ENCODE results near the gene CMTM5.
"Not testable (repeated sequence)": the region's sequence is repeated elsewhere in the genome, so short reads cannot be mapped to it uniquely, and the experiment has no call there.

CMTM5 gene

DNA sequence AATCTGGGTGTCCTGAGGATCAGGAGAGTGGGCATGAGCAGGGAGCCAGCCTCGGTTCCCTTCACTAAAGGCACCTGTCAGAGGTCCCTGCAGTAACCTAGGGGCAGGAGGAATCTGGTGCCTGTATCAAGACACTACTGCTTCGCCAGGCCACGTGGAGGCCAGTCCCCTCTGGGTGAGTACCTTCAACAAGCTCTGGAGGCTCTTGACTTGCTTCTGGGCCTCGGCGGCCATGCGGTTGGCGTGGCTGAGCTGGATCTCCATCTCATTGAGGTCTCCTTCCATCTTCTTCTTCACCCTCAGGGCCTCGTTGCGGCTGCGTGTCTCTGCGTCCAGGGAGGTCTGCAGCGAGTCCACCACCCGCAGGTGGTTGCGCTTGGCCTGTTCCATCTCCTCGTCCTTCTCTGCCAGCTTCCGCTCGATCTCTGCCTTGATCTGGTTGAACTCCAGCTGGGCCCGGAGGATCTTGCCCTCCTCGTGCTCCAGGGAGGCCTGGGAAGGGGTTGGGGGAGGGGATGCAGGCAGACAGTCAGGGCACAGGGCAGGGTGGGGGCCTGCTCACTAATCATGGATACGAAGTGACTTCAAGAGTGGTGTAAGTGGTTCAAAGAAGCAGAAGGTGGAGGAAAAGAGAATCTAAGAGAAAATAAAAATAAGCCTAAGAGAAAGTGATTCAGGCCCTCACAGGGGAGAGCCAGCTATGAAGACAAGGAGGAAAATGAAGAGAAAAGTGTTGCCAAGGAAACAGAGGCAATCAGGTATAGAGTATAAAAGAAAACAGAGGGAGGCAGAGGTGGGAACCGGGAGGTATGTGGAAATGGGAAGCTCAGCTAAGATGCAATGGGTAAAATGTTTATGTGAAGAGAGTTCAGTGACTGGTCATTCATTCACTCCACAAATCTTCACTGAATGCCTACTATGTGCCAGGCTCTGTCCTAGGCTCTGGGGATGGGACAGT lies 39.3 kb downstream of the CMTM5 start:
- DNase-seq: no peak

GRCh38 chr14:23416801-23417200 lies 40.0 kb downstream of the CMTM5 start:
- no peak for DNase-seq

- not testable (repeated sequence) for DNase-seq
Measured at GRCh38 chr14:23417269-23417668, 40.4 kb downstream of the CMTM5 start.

DNA sequence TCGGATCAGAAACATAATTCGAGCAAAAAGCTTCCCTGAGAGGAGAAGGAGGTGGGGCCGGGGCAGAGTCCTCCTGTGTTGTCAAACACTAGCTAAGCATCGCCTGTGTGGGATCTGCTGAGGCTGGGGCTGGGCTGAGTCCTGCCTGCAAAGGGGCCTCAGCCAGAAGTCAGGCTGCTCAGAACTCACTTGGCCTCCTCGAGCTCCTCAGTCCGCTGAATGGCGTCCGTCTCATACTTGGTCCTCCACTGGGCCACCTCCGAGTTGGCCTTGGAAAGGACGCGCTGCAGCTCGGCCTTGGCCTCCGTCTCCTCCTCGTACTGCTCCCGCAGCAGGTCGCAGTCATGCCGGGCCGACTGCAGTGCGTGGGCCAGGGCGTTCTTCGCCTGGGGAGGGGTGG lies 41.2 kb downstream of the CMTM5 start:
- DNase-seq: no peak

DNA sequence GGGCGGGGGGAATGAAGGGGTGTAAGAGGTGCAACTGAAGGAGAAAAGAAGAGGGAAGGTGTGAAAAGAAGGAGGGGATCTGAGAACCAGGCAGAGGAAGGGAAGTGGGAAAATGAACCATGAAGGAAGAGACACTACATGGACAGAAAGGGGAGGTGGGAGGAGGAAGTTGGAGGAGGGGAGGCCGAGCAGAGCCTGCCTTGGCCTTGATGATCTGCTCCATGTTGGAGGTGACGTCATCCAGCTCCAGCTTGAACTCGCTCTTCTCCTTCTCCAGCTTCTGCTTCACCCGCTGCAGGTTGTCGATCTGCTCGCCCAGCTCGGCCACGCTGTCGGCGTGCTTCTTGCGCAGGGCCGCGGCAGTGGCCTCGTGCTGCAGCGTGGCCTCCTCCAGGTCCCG lies 42.8 kb downstream of the CMTM5 start:
- not testable (repeated sequence) for DNase-seq

DNA sequence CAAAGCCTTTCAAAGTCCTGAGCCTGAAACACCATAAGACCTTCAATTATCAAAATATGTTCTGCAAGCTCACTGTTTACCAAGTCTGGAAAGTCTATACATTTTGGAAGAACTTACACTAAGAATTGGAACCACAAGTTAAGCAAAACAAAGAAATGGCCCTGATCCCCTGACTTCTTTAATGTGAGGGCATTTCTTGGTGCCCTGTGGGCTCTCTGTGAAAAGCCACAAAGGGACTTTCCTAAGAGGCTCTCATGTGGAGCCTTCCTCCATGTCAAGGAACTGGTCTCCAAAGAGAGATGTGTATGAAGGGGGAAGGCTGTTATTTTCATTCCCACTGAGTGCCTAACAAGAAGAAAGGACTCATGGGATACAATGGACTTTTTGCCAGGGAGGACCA lies 44.7 kb downstream of the CMTM5 start:
- DNase-seq: no peak

- no peak for DNase-seq
Measured at GRCh38 chr14:23423657-23424056, 46.8 kb downstream of the CMTM5 start.

- DNase-seq: no peak
Measured at GRCh38 chr14:23425169-23425568, 48.3 kb downstream of the CMTM5 start.

DNA sequence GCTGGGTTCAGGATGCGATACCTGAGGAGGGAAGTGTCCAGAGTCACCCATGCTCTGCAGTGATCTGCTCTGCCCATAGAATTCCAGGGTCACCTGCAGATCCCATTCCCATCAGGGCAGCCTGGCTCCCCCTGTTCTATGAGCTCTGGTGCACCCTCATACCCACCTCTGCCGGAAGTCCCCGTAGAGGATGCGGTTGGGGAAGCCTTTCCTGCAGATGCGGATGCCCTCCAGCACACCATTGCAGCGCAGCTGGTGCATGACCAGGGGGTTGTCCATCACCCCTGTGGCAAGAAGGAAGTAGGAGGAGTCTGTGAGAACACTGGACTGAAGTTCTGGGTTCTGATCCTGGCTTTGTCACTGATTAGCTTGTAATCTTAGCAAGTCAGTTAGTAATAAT lies 49.0 kb downstream of the CMTM5 start:
- DNase-seq: not testable (repeated sequence)

- DNase-seq: no peak
Measured at GRCh38 chr14:23428686-23429495, 52.0 kb downstream of the CMTM5 start.
